ENCODE results near the gene RRP1.

GRCh38 chr21:43771199-43771675 is 18.1 kb upstream of the RRP1 start:
- TF ChIP-seq GTF2F1 (IDR thresholded peaks at IDR 0.05; ENCODE audit: low read depth, low read length) = no peak
- no peak for TF ChIP-seq ZNF431 (CRISPR knock-in tag; IDR thresholded peaks at IDR 0.05)
- TF ChIP-seq POLR2A (conservative IDR thresholded peaks at IDR 0.05) = no peak
- no peak for TF ChIP-seq MLLT1 (IDR thresholded peaks at IDR 0.05)
- no peak for TF ChIP-seq POLR2AphosphoS5 (IDR thresholded peaks at IDR 0.05; ENCODE audit: control insufficient read depth, insufficient read depth, low read depth, low read length)
- TF ChIP-seq ZBTB2 (IDR thresholded peaks at IDR 0.05) = no peak

All from K562 (cell line).